Activated naive CD4-positive, alpha-beta T cell treated with anti-CD3 and anti-CD28 coated beads, Interleukin-2, amount 10 ng/mL, durations not matched to agents 7 days and 5 days (primary cell): ENCODE data around the gene TIPARP.
A peak's percentile ranks its signal among the peaks of the same experiment; 100 is the strongest.

ENCODE experiments used
- CTCF ChIA-PET: fragments of 350-600 bp; sonication (Branson Sonifier 250); formaldehyde crosslinking; loops from one replicate; lab custom pipeline; 2021; ENCODE audit warnings: antibody characterized with exemption; lab: Charles Lee
- DNase-seq: peaks from one replicate; pipeline ENCODE4 v3.0.0-alpha.2; 2020
- H3K27ac Mint-ChIP-seq: one replicate; pipeline ENCODE4 v1.8.0; 2021; ENCODE audit warnings: mild to moderate bottlenecking, moderate library complexity, mixed read lengths
- H3K27me3 Mint-ChIP-seq: one replicate; pipeline ENCODE4 v1.8.0; 2021; ENCODE audit warnings: mild to moderate bottlenecking, mixed read lengths
- H3K36me3 Mint-ChIP-seq: one replicate; pipeline ENCODE4 v1.8.0; 2021; ENCODE audit warnings: mixed read lengths
- H3K4me1 Mint-ChIP-seq: one replicate; pipeline ENCODE4 v1.8.0; 2021; ENCODE audit warnings: mixed read lengths
- H3K4me3 Mint-ChIP-seq: one replicate; pipeline ENCODE4 v1.8.0; 2021; ENCODE audit warnings: mild to moderate bottlenecking, moderate library complexity, mixed read lengths
- H3K9me3 Mint-ChIP-seq: one replicate; pipeline ENCODE4 v1.8.0; 2021; ENCODE audit warnings: mixed read lengths

TIPARP gene

GRCh38 chr3:156674046-156674910, at the start of gene TIPARP:
TIPARP (plus strand) TSS chr3:156674590; CDS start chr3:156677698, 3,108 bp downstream.
- peak within 1 kb of the TSS; percentile 98 for H3K27ac Mint-ChIP-seq
- CTCF ChIA-PET, result interaction anchor here (0.7 to 5.1 kb wide), 19 partner anchors 9 to 463 kb away, joined by 3 to 34 read pairs (median 5); partner anchors contain the start of gene SSR3
- peaks cover 45% of the 10 kb centered on the region for H3K4me1 Mint-ChIP-seq
- peaks cover 2% of the 10 kb centered on the region for H3K9me3 Mint-ChIP-seq
- peak within 1 kb of the TSS; percentile 85 for H3K4me3 Mint-ChIP-seq
- peaks cover 32% of the 10 kb centered on the region for H3K36me3 Mint-ChIP-seq
- peak; percentile 99 for DNase-seq
- H3K27me3 Mint-ChIP-seq, result peaks cover 11% of the 10 kb centered on the region

- CTCF ChIA-PET, result no interaction called here
- no peaks in the 10 kb centered on the region for H3K36me3 Mint-ChIP-seq
- no peak overlapping the region for H3K27ac Mint-ChIP-seq
- peaks cover 7% of the 10 kb centered on the region for H3K27me3 Mint-ChIP-seq
- no peak for DNase-seq
- H3K4me1 Mint-ChIP-seq, result peaks cover 5% of the 10 kb centered on the region
- no peaks in the 10 kb centered on the region for H3K9me3 Mint-ChIP-seq
- H3K4me3 Mint-ChIP-seq, result no peak overlapping the region
Measured at GRCh38 chr3:156626104-156626503, 48.3 kb upstream of the TIPARP start.

GRCh38 chr3:156627946-156628569, 46.3 kb upstream of the TIPARP start:
- Mint-ChIP-seq H3K36me3 (no peaks in the 10 kb centered on the region), H3K27ac (no peak overlapping the region), H3K9me3 (no peaks in the 10 kb centered on the region)

GRCh38 chr3:156628836-156629618, 45.4 kb upstream of the TIPARP start:
- H3K27me3 Mint-ChIP-seq, result peaks cover 4% of the 10 kb centered on the region
- H3K27ac Mint-ChIP-seq, result no peak overlapping the region
- no peak for DNase-seq
- CTCF ChIA-PET, result interaction anchor here (1.3 kb wide), 1 partner anchor 44 kb away, joined by 4 read pairs; no protein-coding TSS in a partner anchor
- H3K36me3 Mint-ChIP-seq, result no peaks in the 10 kb centered on the region
- no peaks in the 10 kb centered on the region for H3K9me3 Mint-ChIP-seq
- no peak overlapping the region for H3K4me3 Mint-ChIP-seq
- peaks cover 5% of the 10 kb centered on the region for H3K4me1 Mint-ChIP-seq

More at GRCh38 chr3:156627946-156628569, 46.3 kb upstream of the TIPARP start:
- Mint-ChIP-seq H3K4me3 (no peak overlapping the region), H3K4me1 (peaks cover 5% of the 10 kb centered on the region), H3K27me3 (peaks cover 4% of the 10 kb centered on the region)
- no peak for DNase-seq
- CTCF ChIA-PET, result interaction anchor here (1.3 kb wide), 1 partner anchor 45 kb away, joined by 4 read pairs; no protein-coding TSS in a partner anchor

- peaks cover 4% of the 10 kb centered on the region for H3K27me3 Mint-ChIP-seq
- H3K4me1 Mint-ChIP-seq, result peaks cover 5% of the 10 kb centered on the region
- CTCF ChIA-PET, result interaction anchor here (1.1 kb wide), 1 partner anchor 13 kb away, joined by 4 read pairs; no protein-coding TSS in a partner anchor
- no peaks in the 10 kb centered on the region for H3K9me3 Mint-ChIP-seq
- no peak for DNase-seq
- no peak overlapping the region for H3K4me3 Mint-ChIP-seq
- H3K27ac Mint-ChIP-seq, result no peak overlapping the region
- H3K36me3 Mint-ChIP-seq, result no peaks in the 10 kb centered on the region
Measured at GRCh38 chr3:156630081-156630772, 44.2 kb upstream of the TIPARP start.

- H3K27me3 Mint-ChIP-seq, result peaks cover 4% of the 10 kb centered on the region
- H3K9me3 Mint-ChIP-seq, result no peaks in the 10 kb centered on the region
- H3K36me3 Mint-ChIP-seq, result no peaks in the 10 kb centered on the region
Measured at GRCh38 chr3:156630773-156631093, 43.7 kb upstream of the TIPARP start.

GRCh38 chr3:156631323-156631722, 43.1 kb upstream of the TIPARP start:
- Mint-ChIP-seq H3K4me1 (peaks cover under 1% of the 10 kb centered on the region), H3K36me3 (no peaks in the 10 kb centered on the region), H3K4me3 (no peak overlapping the region), H3K9me3 (no peaks in the 10 kb centered on the region), H3K27me3 (peaks cover 4% of the 10 kb centered on the region), H3K27ac (no peak overlapping the region)
- DNase-seq, result no peak
- CTCF ChIA-PET, result no interaction called here

More at GRCh38 chr3:156630773-156631093, 43.7 kb upstream of the TIPARP start:
- no peak overlapping the region for H3K27ac Mint-ChIP-seq
- CTCF ChIA-PET, result interaction anchor here (1.1 kb wide), 1 partner anchor 14 kb away, joined by 4 read pairs; no protein-coding TSS in a partner anchor
- H3K4me3 Mint-ChIP-seq, result no peak overlapping the region
- DNase-seq, result no peak
- H3K4me1 Mint-ChIP-seq, result peaks cover 5% of the 10 kb centered on the region

- H3K9me3 Mint-ChIP-seq, result no peaks in the 10 kb centered on the region
- no peaks in the 10 kb centered on the region for H3K36me3 Mint-ChIP-seq
- CTCF ChIA-PET, result no interaction called here
- H3K27ac Mint-ChIP-seq, result no peak overlapping the region
- H3K4me1 Mint-ChIP-seq, result no peaks in the 10 kb centered on the region
- H3K4me3 Mint-ChIP-seq, result no peak overlapping the region
- H3K27me3 Mint-ChIP-seq, result peaks cover 6% of the 10 kb centered on the region
- no peak for DNase-seq
Measured at GRCh38 chr3:156632601-156633000, 41.8 kb upstream of the TIPARP start.

GRCh38 chr3:156633335-156633734, 41.1 kb upstream of the TIPARP start:
- Mint-ChIP-seq H3K27ac (no peak overlapping the region), H3K4me1 (no peaks in the 10 kb centered on the region), H3K9me3 (no peaks in the 10 kb centered on the region), H3K4me3 (no peak overlapping the region), H3K27me3 (peaks cover 8% of the 10 kb centered on the region), H3K36me3 (no peaks in the 10 kb centered on the region)
- DNase-seq, result no peak
- CTCF ChIA-PET, result no interaction called here

GRCh38 chr3:156635034-156635433, 39.4 kb upstream of the TIPARP start:
- Mint-ChIP-seq H3K36me3 (no peaks in the 10 kb centered on the region), H3K27me3 (peaks cover 4% of the 10 kb centered on the region), H3K4me3 (no peak overlapping the region), H3K27ac (no peak overlapping the region), H3K9me3 (no peaks in the 10 kb centered on the region), H3K4me1 (no peaks in the 10 kb centered on the region)
- no peak for DNase-seq
- CTCF ChIA-PET, result no interaction called here

GRCh38 chr3:156635973-156636372, 38.4 kb upstream of the TIPARP start:
- no peak for DNase-seq
- Mint-ChIP-seq H3K36me3 (no peaks in the 10 kb centered on the region), H3K27me3 (peaks cover 9% of the 10 kb centered on the region), H3K9me3 (no peaks in the 10 kb centered on the region), H3K4me1 (no peaks in the 10 kb centered on the region), H3K4me3 (no peak overlapping the region), H3K27ac (no peak overlapping the region)
- CTCF ChIA-PET, result no interaction called here

GRCh38 chr3:156637480-156638022, 36.8 kb upstream of the TIPARP start:
- Mint-ChIP-seq H3K4me1 (peaks cover 4% of the 10 kb centered on the region), H3K27me3 (peaks cover 14% of the 10 kb centered on the region), H3K4me3 (no peak overlapping the region), H3K36me3 (no peaks in the 10 kb centered on the region), H3K9me3 (no peaks in the 10 kb centered on the region), H3K27ac (no peak overlapping the region)
- no peak for DNase-seq
- CTCF ChIA-PET, result no interaction called here

- H3K27me3 Mint-ChIP-seq, result peaks cover 14% of the 10 kb centered on the region
- no peaks in the 10 kb centered on the region for H3K9me3 Mint-ChIP-seq
- CTCF ChIA-PET, result no interaction called here
- no peak overlapping the region for H3K27ac Mint-ChIP-seq
- no peaks in the 10 kb centered on the region for H3K36me3 Mint-ChIP-seq
- no peak for DNase-seq
- peaks cover 11% of the 10 kb centered on the region for H3K4me1 Mint-ChIP-seq
- H3K4me3 Mint-ChIP-seq, result no peak overlapping the region
Measured at GRCh38 chr3:156638271-156638670, 36.1 kb upstream of the TIPARP start.
